ENCODE data around the gene PRXL2A. TPM values are rescaled to one million over a fixed set of nuclear protein-coding genes. Genes with fewer than 3 reads are reported as not detected.
A peak's percentile ranks its signal among the peaks of the same experiment; 100 is the strongest.

PRXL2A gene
- total and polyA plus RNA-seq, 9 donors, result 62.1 to 86.7 (median 76.1) TPM

DNA sequence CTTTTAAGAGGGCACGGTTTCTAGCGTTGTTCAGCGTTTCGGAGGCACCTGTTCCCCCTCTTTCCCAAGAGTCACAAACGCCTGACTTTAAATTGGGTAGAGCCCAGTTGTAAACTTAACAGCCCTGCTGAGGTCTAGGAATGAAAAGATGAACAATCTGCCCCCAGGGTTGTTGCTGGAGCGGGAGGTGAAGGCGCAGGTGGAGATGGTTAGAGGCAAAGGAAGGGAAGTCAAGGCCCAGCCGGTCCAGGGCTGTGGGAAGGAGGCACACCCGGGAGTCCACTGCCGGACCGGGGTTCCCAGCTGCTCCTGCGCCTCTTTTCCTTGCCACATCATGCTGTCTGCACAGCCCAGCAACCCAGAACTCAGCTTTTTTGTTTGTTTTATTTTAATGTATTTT is 770 bp downstream of the PRXL2A start:
- 8% methylated on average over 4 of the region's 12 CpGs for WGBS (ENCODE audit: insufficient coverage)
- Histone ChIP-seq H3K9me3 (replicated peaks; ENCODE audit: control insufficient read depth, low read depth, low read length) (no peaks in the 10 kb centered on the region), H3K4me1 (ENCODE audit: control insufficient read depth, insufficient read depth, low read length) (peaks cover 59% of the 10 kb centered on the region), H3K27ac (ENCODE audit: low read length) (peak overlapping the region; percentile 71), H3K27me3 (ENCODE audit: control insufficient read depth, insufficient read depth, low read length) (no peaks in the 10 kb centered on the region), H3K36me3 (ENCODE audit: control insufficient read depth, insufficient read depth, low read length) (no peaks in the 10 kb centered on the region), H3K4me3 (ENCODE audit: low read length) (peak overlapping the region; percentile 85)
- DNase-seq, result no peak

DNA sequence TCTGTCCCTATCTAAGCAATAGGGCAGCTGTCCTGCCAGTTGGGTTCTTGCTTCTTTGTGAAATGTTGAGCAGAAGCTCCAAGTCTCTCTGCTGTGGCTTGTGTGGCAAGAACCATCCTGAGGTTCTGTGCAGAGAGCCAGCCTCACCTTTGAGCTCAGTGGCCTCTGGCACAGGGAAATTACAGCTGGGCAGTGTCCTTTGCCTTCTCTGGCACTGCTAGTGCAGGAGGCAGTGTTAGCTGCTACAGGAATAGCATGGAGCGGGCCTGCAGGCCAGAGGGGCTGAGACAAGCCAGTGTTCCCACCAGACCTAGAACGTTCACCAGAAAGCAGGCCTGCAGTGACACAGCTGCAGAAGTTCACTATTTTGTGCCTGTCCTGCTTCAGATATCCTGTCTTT is 1.8 kb downstream of the PRXL2A start:
- H3K36me3 ChIP-seq (ENCODE audit: control insufficient read depth, insufficient read depth, low read length), result no peaks in the 10 kb centered on the region
- peaks cover 67% of the 10 kb centered on the region for H3K4me1 ChIP-seq (ENCODE audit: control insufficient read depth, insufficient read depth, low read length)
- H3K9me3 ChIP-seq (replicated peaks; ENCODE audit: control insufficient read depth, low read depth, low read length), result no peaks in the 10 kb centered on the region
- WGBS (ENCODE audit: insufficient coverage), result 65% methylated on average over 2 of the region's 2 CpGs
- no peaks in the 10 kb centered on the region for H3K27me3 ChIP-seq (ENCODE audit: control insufficient read depth, insufficient read depth, low read length)
- no peak overlapping the region for H3K4me3 ChIP-seq (ENCODE audit: low read length)
- H3K27ac ChIP-seq (ENCODE audit: low read length), result no peak overlapping the region
- DNase-seq, result no peak

DNA sequence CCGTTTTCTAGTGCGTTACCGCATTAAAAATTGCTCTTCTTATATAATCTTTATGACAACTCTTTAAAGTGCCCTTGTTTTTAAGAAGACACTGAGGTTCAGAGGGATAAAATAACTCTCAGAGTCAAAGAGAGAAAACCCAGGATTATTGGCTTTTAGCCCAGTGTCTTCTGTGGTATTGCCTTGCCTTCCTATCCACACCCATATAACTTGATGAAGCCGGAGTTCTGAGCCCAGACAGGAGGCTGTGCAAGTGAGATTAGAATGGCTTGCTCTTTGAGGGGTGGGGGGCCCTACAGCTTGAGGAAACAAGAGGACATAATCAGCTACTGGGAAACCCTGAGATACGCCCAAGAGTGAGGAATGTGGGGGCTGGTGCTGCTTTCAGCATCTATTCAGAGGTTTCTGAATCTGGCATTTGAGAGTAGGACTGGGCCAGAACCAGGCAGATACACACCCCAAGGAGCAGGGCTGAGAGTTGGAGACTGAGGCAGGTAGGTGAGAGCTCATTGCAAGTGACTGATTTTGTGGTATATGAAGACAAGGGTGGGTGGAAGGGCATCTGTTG is 2.3 kb downstream of the PRXL2A start:
- Histone ChIP-seq H3K36me3 (ENCODE audit: control insufficient read depth, insufficient read depth, low read length) (no peaks in the 10 kb centered on the region), H3K9me3 (replicated peaks; ENCODE audit: control insufficient read depth, low read depth, low read length) (no peaks in the 10 kb centered on the region), H3K27me3 (ENCODE audit: control insufficient read depth, insufficient read depth, low read length) (no peaks in the 10 kb centered on the region), H3K27ac (ENCODE audit: low read length) (no peak overlapping the region), H3K4me1 (ENCODE audit: control insufficient read depth, insufficient read depth, low read length) (peaks cover 69% of the 10 kb centered on the region), H3K4me3 (ENCODE audit: low read length) (no peak overlapping the region)
- DNase-seq, result peak; percentile 30
- WGBS (ENCODE audit: insufficient coverage), result 89% methylated on average over 1 of the region's 5 CpGs

DNA sequence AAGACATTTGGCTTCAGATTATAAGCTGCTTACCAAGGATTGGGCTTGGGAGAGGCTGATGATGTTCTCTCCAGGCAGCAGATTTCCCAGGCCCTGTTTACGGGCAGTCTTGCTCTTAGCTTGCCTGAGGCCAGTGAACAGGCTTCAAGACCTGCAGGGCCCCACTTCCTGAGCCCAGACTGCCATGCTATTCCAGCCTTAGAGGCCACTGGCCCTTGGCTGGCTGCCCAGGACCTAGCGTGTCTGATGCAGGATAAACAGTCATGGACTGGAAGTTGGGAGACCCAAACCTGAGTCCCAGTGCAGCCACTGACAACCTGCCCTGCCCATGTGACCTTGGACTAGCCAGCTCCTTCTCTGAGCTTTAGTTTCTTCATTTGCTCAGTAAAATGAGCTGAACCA is 2.9 kb downstream of the PRXL2A start:
- Histone ChIP-seq H3K27ac (ENCODE audit: low read length) (no peak overlapping the region), H3K27me3 (ENCODE audit: control insufficient read depth, insufficient read depth, low read length) (no peaks in the 10 kb centered on the region), H3K36me3 (ENCODE audit: control insufficient read depth, insufficient read depth, low read length) (no peaks in the 10 kb centered on the region), H3K4me3 (ENCODE audit: low read length) (no peak overlapping the region), H3K9me3 (replicated peaks; ENCODE audit: control insufficient read depth, low read depth, low read length) (no peaks in the 10 kb centered on the region), H3K4me1 (ENCODE audit: control insufficient read depth, insufficient read depth, low read length) (peaks cover 72% of the 10 kb centered on the region)
- no peak for DNase-seq
- 75% methylated on average over 2 of the region's 2 CpGs for WGBS (ENCODE audit: insufficient coverage)

DNA sequence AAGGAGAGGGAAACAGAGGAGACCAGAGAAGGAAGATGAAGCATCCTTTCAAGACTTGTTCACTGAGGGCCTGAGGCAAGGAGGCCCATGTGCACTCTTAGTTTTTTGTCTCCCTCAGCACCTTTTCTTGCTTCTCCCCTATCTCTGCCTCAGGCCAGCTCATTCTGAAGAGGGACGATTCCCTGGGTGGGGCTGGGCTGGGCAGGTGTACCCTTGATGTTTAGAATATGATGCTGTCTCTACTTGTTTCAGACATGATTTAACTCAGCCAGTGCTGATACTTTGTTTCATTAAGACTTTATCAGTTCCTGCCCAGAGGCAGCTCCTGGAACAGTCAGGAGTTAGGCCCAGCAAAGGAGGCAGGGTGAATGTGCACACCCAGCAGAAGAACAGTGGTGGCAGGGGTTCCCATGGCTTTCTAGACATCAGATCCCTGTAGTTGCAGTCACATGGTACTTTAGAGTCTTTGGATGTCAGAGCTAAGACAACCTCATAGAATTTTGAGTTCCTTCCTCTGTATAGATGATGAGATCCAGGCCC is 3.4 kb downstream of the PRXL2A start:
- no peak for DNase-seq
- Histone ChIP-seq H3K4me1 (ENCODE audit: control insufficient read depth, insufficient read depth, low read length) (peaks cover 75% of the 10 kb centered on the region), H3K4me3 (ENCODE audit: low read length) (no peak overlapping the region), H3K27me3 (ENCODE audit: control insufficient read depth, insufficient read depth, low read length) (no peaks in the 10 kb centered on the region), H3K9me3 (replicated peaks; ENCODE audit: control insufficient read depth, low read depth, low read length) (no peaks in the 10 kb centered on the region), H3K36me3 (ENCODE audit: control insufficient read depth, insufficient read depth, low read length) (no peaks in the 10 kb centered on the region), H3K27ac (ENCODE audit: low read length) (no peak overlapping the region)
- WGBS (ENCODE audit: insufficient coverage), result no CpG with 5 or more reads among the region's 1 CpG

DNA sequence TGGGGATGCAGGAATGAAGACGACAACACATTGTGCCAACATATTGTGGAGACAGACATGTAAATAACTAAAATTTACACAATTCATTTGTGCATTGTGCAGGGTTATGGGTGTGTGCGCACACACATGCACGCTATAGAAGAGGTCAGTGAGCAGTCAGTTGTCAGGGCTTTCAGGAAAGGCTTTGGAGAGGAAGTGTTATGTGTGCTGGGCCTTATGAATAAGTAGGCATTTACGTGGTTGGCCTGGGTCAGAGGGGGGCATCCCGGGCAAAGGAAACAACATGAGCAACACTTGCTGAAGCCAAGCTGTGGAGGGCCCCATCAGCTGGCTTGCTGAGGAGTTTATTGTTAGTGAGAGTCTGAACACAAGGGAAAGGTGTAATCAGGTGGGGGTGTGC is 4.1 kb downstream of the PRXL2A start:
- H3K27me3 ChIP-seq (ENCODE audit: control insufficient read depth, insufficient read depth, low read length), result no peaks in the 10 kb centered on the region
- peak; percentile 27 for DNase-seq
- H3K4me1 ChIP-seq (ENCODE audit: control insufficient read depth, insufficient read depth, low read length), result peaks cover 76% of the 10 kb centered on the region
- no peak overlapping the region for H3K4me3 ChIP-seq (ENCODE audit: low read length)
- peak overlapping the region; percentile 65 for H3K27ac ChIP-seq (ENCODE audit: low read length)
- H3K36me3 ChIP-seq (ENCODE audit: control insufficient read depth, insufficient read depth, low read length), result no peaks in the 10 kb centered on the region
- no peaks in the 10 kb centered on the region for H3K9me3 ChIP-seq (replicated peaks; ENCODE audit: control insufficient read depth, low read depth, low read length)
- 74% methylated on average over 4 of the region's 5 CpGs for WGBS (ENCODE audit: insufficient coverage)

DNA sequence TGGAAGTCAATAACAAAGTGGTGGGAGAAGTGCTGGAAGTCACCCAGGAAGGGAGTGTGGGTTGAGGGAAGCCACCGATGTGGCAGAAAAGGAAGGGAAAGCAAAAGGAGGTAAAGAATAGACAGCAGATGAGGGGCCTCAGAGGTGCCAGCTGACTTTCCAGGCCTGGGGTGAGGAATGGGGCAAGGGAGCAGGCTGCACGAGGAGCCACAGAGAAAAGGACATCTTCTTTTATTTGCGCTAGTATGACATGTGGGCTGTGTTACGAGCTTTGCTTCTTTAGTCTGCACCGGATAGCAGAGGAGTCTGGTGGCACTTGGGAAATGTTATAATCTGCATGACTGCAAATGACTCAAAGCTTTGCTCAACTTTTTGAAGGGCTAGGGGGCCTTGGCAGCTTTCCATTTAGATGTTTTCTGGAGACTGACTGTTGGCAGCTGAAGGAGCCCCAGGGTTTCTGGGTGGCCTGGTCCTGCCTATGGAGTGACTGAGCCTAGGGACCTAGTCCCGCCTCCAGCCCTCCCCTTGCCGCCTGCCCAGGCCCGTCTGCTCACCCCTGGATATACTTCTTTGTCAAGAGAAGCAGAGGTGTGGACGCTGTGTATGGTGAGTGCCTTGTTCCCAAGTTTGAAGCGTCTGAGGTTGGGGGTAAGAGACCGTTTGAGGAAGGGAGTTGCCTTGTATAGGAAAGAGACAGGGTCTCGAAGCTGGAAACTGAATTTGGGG is 5.1 kb downstream of the PRXL2A start:
- Histone ChIP-seq H3K9me3 (replicated peaks; ENCODE audit: control insufficient read depth, low read depth, low read length) (no peaks in the 10 kb centered on the region), H3K4me3 (ENCODE audit: low read length) (no peak overlapping the region), H3K27me3 (ENCODE audit: control insufficient read depth, insufficient read depth, low read length) (no peaks in the 10 kb centered on the region), H3K27ac (ENCODE audit: low read length) (peak overlapping the region; percentile 66), H3K4me1 (ENCODE audit: control insufficient read depth, insufficient read depth, low read length) (peaks cover 73% of the 10 kb centered on the region), H3K36me3 (ENCODE audit: control insufficient read depth, insufficient read depth, low read length) (no peaks in the 10 kb centered on the region)
- peak; percentile 56 for DNase-seq
- WGBS (ENCODE audit: insufficient coverage), result 61% methylated on average over 10 of the region's 12 CpGs

DNA sequence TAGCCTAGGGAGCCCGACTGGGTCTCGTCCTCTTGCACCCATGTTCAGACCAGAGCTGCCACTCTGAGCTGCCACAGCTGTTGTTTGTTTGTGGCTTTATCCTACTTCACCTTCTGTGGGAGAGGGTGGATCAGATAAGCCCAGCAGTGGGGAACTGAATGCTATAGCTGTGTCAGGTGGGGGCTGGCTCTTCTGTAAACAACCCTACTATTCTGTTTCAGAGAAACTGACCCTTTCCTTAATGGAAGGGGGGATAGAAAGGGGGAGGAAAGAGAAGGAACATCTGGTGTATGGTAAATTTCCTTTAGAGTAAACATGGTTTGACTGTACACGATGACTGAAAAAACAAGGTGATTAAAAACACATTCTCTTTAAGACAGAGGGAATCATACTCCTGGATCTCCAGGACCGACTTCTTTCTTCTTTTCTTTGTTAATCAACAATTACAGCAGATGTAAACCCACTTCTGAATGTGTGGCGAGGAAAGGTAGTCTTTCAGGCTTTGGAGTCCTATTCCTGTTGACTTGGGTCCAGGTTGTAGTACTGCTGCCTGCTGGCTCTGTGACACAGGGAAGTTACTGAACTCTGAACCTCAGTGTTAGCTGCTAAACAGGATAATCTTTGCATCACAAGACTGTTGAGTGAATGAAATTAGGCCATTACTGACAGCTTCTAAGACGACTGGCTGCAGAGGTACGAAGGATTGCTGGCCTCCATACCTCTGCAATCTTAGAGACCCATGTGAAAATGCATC is 6.0 kb downstream of the PRXL2A start:
- Histone ChIP-seq H3K9me3 (replicated peaks; ENCODE audit: control insufficient read depth, low read depth, low read length) (no peaks in the 10 kb centered on the region), H3K4me3 (ENCODE audit: low read length) (no peak overlapping the region), H3K4me1 (ENCODE audit: control insufficient read depth, insufficient read depth, low read length) (peaks cover 69% of the 10 kb centered on the region), H3K27ac (ENCODE audit: low read length) (peak overlapping the region; percentile 66), H3K36me3 (ENCODE audit: control insufficient read depth, insufficient read depth, low read length) (no peaks in the 10 kb centered on the region), H3K27me3 (ENCODE audit: control insufficient read depth, insufficient read depth, low read length) (no peaks in the 10 kb centered on the region)
- WGBS (ENCODE audit: insufficient coverage), result 60% methylated on average over 2 of the region's 7 CpGs
- peak; percentile 26 for DNase-seq

DNA sequence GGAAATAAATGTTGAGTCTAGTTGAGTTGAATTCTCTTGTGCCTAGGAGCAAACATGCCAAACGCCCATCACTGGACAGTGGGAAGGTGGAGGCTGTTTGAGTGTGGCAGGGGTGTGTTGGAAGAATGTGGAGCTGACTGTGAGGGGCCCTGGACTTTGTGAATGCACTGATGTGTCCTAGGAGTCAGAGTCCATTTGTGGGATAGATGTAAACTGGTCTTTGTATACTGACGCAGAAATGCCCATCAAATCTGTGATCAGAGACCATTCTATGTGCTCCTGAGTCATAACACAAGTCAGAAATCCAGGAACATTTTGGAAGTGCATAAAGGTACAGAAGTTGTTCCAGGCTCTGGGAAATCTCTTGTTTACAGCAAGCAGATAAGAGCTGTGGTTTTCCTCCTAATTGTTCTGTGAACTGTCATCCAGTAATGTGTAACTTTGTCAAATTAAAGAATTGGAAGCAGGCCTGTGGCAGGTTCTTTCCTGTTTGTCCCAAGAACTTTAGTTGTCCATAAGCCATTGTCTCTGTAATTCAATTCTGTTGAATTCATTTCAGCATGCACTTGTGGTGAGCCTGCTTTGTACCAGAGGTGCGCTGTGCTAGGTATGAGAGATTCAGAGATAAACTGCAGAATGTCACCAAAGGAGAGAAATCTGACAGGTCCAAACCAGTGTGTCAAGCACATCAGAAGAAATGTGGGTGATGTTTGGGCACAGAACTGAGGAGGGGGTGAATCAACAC is 7.6 kb downstream of the PRXL2A start:
- peaks cover 1% of the 10 kb centered on the region for H3K36me3 ChIP-seq (ENCODE audit: control insufficient read depth, insufficient read depth, low read length)
- 83% methylated on average over 3 of the region's 3 CpGs for WGBS (ENCODE audit: insufficient coverage)
- no peak overlapping the region for H3K4me3 ChIP-seq (ENCODE audit: low read length)
- peaks cover 61% of the 10 kb centered on the region for H3K4me1 ChIP-seq (ENCODE audit: control insufficient read depth, insufficient read depth, low read length)
- no peaks in the 10 kb centered on the region for H3K27me3 ChIP-seq (ENCODE audit: control insufficient read depth, insufficient read depth, low read length)
- no peak for DNase-seq
- H3K9me3 ChIP-seq (replicated peaks; ENCODE audit: control insufficient read depth, low read depth, low read length), result no peaks in the 10 kb centered on the region
- H3K27ac ChIP-seq (ENCODE audit: low read length), result peak overlapping the region; percentile 13
